OCI-LY1 (cell line): ENCODE measurements around the gene DMAC2L.

Source experiments
- H2AFZ ChIP-seq: fragments of 200-600 bp; sonication (generic), shearing (Covaris generic); 2 replicates; pipeline ENCODE4 v1.6.0; 2014; ENCODE audit warnings: antibody characterized with exemption, mild to moderate bottlenecking, low read length
- H3F3A ChIP-seq: fragments of 200-600 bp; sonication (generic), shearing (Covaris generic); 2 replicates; pipeline ENCODE4 v1.6.0; 2014; ENCODE audit warnings: mild to moderate bottlenecking, antibody characterized with exemption, low read length, moderate library complexity; ENCODE audit not compliant: insufficient read depth
- H3K27ac ChIP-seq: fragments of 200-600 bp; sonication (generic); 2 replicates; pipeline ENCODE4 v1.5.1; 2014; ENCODE audit warnings: low read length, mixed run types, mild to moderate bottlenecking, low read depth; ENCODE audit not compliant: poor library complexity, severe bottlenecking
- H3K27me3 ChIP-seq: fragments of 200-600 bp; sonication (generic); 2 replicates; pipeline ENCODE4 v1.6.0; 2014; ENCODE audit warnings: antibody characterized with exemption, mild to moderate bottlenecking, low read length, moderate library complexity; ENCODE audit not compliant: insufficient read depth
- H3K36me3 ChIP-seq: fragments of 200-600 bp; sonication (generic); 2 replicates; pipeline ENCODE4 v1.6.1; 2014; ENCODE audit warnings: mild to moderate bottlenecking, antibody characterized with exemption, low read length, moderate library complexity, mixed read lengths; ENCODE audit not compliant: insufficient read depth
- H3K4me1 ChIP-seq: fragments of 200-600 bp; sonication (generic); 2 replicates; pipeline ENCODE4 v1.5.1; 2014; ENCODE audit warnings: mild to moderate bottlenecking, low read length, moderate library complexity; ENCODE audit not compliant: insufficient read depth, severe bottlenecking
- H3K4me2 ChIP-seq: fragments of 200-600 bp; sonication (generic), shearing (Covaris generic); 2 replicates; pipeline ENCODE4 v1.6.1; 2014; ENCODE audit warnings: low read length
- H3K4me3 ChIP-seq: fragments of 200-600 bp; sonication (generic); 2 replicates; pipeline ENCODE4 v1.5.1; 2014; ENCODE audit warnings: low read length, low read depth, mild to moderate bottlenecking, mixed read lengths; ENCODE audit not compliant: poor library complexity, severe bottlenecking
- H3K79me2 ChIP-seq: fragments of 200-600 bp; shearing (Covaris generic); 2 replicates; pipeline ENCODE4 v1.6.1; 2016; ENCODE audit warnings: mixed run types, low read length, mixed read lengths; ENCODE audit not compliant: insufficient read depth
- H3K9ac ChIP-seq: fragments of 200-600 bp; sonication (generic), shearing (Covaris generic); 2 replicates; pipeline ENCODE4 v1.6.1; 2014; ENCODE audit warnings: mild to moderate bottlenecking, low read length, mixed read lengths
- H3K9me2 ChIP-seq: fragments of 200-600 bp; sonication (generic), shearing (Covaris generic); 2 replicates; pipeline ENCODE4 v1.6.1; 2014; ENCODE audit warnings: low read depth, mild to moderate bottlenecking, low read length, mixed read lengths
- H3K9me3 ChIP-seq: fragments of 200-600 bp; shearing (Covaris generic); 2 replicates; pipeline ENCODE4 v1.6.1; 2014; ENCODE audit warnings: low read length, mixed read lengths
- H4K20me1 ChIP-seq: fragments of 200-600 bp; sonication (generic), shearing (Covaris generic); 2 replicates; pipeline ENCODE4 v1.6.0; 2016; ENCODE audit warnings: mild to moderate bottlenecking, low read length; ENCODE audit not compliant: insufficient read depth
- EZH2 ChIP-seq: fragments of 200-600 bp; sonication (generic), shearing (Covaris generic); IDR thresholded peaks from 2 replicates; pipeline ENCODE4 v1.8.0; 2017; ENCODE audit warnings: borderline replicate concordance, mixed run types, mild to moderate bottlenecking, antibody characterized with exemption, low read length, moderate library complexity, mixed read lengths
- TF ChIP-seq, protein P1 (sequence below): fragments of 200-600 bp; sonication (generic), shearing (Covaris generic); IDR thresholded peaks from 2 replicates; pipeline ENCODE4 v1.5.1; 2017; ENCODE audit warnings: mild to moderate bottlenecking, antibody characterized with exemption, low read length, moderate library complexity, mixed read lengths

The DMAC2L gene

DNA sequence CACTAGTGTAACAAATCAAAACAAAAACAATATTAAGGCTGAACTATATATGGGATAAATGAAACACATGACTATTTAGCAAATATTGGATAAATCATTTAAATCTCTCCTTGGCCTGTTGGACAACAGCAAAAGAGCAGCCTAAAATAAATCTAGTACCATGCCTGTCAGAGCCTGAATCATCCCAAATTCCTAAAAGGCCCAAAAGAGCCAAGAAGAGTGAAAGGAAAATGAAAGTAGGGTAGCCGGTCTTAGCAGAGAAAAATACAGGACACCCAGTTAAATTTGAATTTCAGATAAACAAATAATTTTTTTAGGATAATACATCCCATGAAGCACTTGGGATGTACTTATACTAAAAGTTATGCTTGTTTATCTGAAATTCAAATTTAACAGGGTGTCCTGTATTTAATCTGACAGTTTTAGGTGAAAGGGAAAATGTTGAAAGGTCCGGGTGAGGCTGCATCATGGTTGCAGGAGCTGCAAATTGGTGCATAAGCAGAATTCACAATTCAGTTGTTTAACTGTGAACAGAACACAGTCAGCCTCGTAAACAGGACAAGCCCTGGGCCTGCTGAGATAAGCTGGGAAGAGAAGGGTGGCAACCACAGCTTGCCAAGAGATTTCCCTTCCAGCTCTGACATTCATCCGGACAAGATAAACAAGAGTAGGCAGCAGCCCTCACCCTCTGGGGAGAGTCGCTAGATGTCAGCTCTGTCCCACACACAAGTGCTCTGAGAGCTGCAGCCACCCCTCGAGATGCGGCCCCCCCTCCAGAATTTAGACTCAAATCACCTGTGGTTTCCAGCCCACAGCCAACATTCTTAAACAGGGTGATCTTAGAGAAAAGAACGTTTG, 30.3 kb downstream of the DMAC2L start:
- Histone ChIP-seq H3K27ac (no peak overlapping the region), H3K4me1 (peaks cover 12% of the 10 kb centered on the region), H3K9ac (peak overlapping the region; percentile 15; the same call in 1 of the 2 replicates), H3K4me2 (peak overlapping the region; percentile 52; the same call in 1 of the 2 replicates), H3K27me3 (no peaks in the 10 kb centered on the region), H3F3A (no peaks in the 10 kb centered on the region), H3K9me2 (no peaks in the 10 kb centered on the region), H3K36me3 (no peaks in the 10 kb centered on the region), H3K4me3 (no peak overlapping the region), H3K79me2 (no peaks in the 10 kb centered on the region), H3K9me3 (no peaks in the 10 kb centered on the region), H4K20me1 (no peaks in the 10 kb centered on the region), H2AFZ (no peak overlapping the region)
- TF ChIP-seq, protein P1, sequence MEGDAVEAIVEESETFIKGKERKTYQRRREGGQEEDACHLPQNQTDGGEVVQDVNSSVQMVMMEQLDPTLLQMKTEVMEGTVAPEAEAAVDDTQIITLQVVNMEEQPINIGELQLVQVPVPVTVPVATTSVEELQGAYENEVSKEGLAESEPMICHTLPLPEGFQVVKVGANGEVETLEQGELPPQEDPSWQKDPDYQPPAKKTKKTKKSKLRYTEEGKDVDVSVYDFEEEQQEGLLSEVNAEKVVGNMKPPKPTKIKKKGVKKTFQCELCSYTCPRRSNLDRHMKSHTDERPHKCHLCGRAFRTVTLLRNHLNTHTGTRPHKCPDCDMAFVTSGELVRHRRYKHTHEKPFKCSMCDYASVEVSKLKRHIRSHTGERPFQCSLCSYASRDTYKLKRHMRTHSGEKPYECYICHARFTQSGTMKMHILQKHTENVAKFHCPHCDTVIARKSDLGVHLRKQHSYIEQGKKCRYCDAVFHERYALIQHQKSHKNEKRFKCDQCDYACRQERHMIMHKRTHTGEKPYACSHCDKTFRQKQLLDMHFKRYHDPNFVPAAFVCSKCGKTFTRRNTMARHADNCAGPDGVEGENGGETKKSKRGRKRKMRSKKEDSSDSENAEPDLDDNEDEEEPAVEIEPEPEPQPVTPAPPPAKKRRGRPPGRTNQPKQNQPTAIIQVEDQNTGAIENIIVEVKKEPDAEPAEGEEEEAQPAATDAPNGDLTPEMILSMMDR, result peak; percentile 70
- no peak for TF ChIP-seq EZH2

DNA sequence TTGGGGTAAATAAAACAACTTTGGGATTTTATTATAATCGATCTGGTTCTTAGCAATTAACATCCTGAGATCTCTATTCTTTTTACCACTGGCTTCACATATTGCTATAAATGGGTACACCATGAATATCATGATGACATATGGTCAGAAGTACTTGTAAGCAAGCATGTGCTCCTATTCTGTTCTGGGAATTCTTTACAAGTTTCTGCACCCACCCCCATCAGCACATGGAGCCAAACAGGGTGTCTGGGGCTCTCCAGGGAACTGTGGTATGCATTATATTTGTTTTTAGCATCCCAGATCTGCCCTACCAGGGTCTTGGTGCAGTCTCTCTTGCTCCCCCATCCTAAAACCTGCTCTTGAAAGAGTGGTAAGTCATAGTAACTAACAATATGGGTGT, 31.3 kb downstream of the DMAC2L start:
- Histone ChIP-seq H3K4me2 (no peak overlapping the region), H3K27ac (no peak overlapping the region)
- TF ChIP-seq, protein P1, result no peak
- TF ChIP-seq EZH2, result no peak

DNA sequence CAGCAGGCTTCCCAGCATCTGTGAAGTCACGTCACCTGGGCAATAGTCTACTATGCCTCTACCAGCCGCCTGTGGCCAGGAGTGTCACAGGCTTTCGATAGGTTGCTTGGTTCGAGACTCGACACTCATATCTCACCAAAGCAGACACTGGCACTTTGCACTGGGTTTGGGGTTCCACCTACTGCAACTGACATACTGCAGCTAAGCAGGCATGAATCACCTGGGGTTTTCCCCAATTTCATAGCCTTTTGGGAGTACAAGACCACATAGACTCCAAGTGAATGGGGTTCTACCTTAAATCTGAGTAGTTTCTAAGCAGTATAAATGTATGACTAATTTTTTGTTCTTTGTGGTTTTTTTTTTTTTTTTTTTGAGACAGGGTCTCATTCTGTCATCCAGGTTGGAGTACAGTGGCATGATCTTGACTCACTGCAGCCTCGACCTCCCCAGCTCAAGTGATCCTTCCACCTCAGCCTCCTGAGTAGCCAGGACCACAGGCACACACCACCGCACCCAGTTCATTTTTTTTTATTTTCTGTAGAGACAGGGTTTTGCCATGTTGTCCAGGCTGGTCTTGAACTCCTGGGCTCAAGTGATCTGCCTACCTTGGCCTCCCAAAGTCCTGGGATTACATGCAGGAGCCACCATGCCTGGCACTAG, 32.1 kb downstream of the DMAC2L start:
- Histone ChIP-seq H4K20me1 (no peaks in the 10 kb centered on the region), H3K36me3 (no peaks in the 10 kb centered on the region), H3K9me3 (no peaks in the 10 kb centered on the region), H3K4me3 (no peak overlapping the region), H3K9me2 (no peaks in the 10 kb centered on the region), H3F3A (no peaks in the 10 kb centered on the region), H3K4me1 (peaks cover 12% of the 10 kb centered on the region), H2AFZ (no peak overlapping the region), H3K27ac (no peak overlapping the region), H3K4me2 (no peak overlapping the region), H3K79me2 (no peaks in the 10 kb centered on the region), H3K27me3 (no peaks in the 10 kb centered on the region), H3K9ac (no peak overlapping the region)
- TF ChIP-seq EZH2, result no peak
- TF ChIP-seq, protein P1, result no peak

More for the DNA sequence above, 31.3 kb downstream of the DMAC2L start:
- no peaks in the 10 kb centered on the region for H3K9me2 ChIP-seq
- no peaks in the 10 kb centered on the region for H3K27me3 ChIP-seq
- no peaks in the 10 kb centered on the region for H3F3A ChIP-seq
- H3K36me3 ChIP-seq, result no peaks in the 10 kb centered on the region
- H2AFZ ChIP-seq, result no peak overlapping the region
- no peak overlapping the region for H3K9ac ChIP-seq
- no peaks in the 10 kb centered on the region for H4K20me1 ChIP-seq
- H3K4me1 ChIP-seq, result peaks cover 12% of the 10 kb centered on the region
- no peaks in the 10 kb centered on the region for H3K79me2 ChIP-seq
- no peaks in the 10 kb centered on the region for H3K9me3 ChIP-seq
- no peak overlapping the region for H3K4me3 ChIP-seq
